ENCODE measurements around the gene HNRNPA3.

The HNRNPA3 gene

GRCh38 chr2:177256695-177257094, 44.1 kb downstream of the HNRNPA3 start:
- H3K36me3 ChIP-seq (ENCODE audit: control insufficient read depth, insufficient read depth, low read length), result peaks cover 52% of the 10 kb centered on the region
- H3K4me1 ChIP-seq (ENCODE audit: control insufficient read depth, insufficient read depth, low read length, poor library complexity, severe bottlenecking), result peaks cover 31% of the 10 kb centered on the region
- WGBS, 2 experiments (ENCODE audit: insufficient coverage in 2 of 2), result 100% methylated on average over 1 of the region's 3 CpGs; no CpG with 5 or more reads in 1 of the 2 experiments
- H3K4me3 ChIP-seq (ENCODE audit: extremely low read depth, insufficient read depth, low read length, poor library complexity, severe bottlenecking), result no peak overlapping the region
- peaks cover 7% of the 10 kb centered on the region for H3K9me3 ChIP-seq (ENCODE audit: control insufficient read depth, low read length)
- H3K27ac ChIP-seq (ENCODE audit: low read depth, low read length, severe bottlenecking), result no peak overlapping the region

- H3K9me3 ChIP-seq (ENCODE audit: control insufficient read depth, low read length), result peaks cover 7% of the 10 kb centered on the region
- no peak overlapping the region for H3K4me3 ChIP-seq (ENCODE audit: extremely low read depth, insufficient read depth, low read length, poor library complexity, severe bottlenecking)
- H3K4me1 ChIP-seq (ENCODE audit: control insufficient read depth, insufficient read depth, low read length, poor library complexity, severe bottlenecking), result peaks cover 32% of the 10 kb centered on the region
- H3K27ac ChIP-seq (ENCODE audit: low read depth, low read length, severe bottlenecking), result no peak overlapping the region
- WGBS, 2 experiments (ENCODE audit: insufficient coverage in 2 of 2), result 93 to 100% methylated on average over 4 to 5 of the region's 5 CpGs
- peaks cover 46% of the 10 kb centered on the region for H3K36me3 ChIP-seq (ENCODE audit: control insufficient read depth, insufficient read depth, low read length)
These were observed 44.9 kb downstream of the HNRNPA3 start for GRCh38 chr2:177257471-177257870.

GRCh38 chr2:177258059-177258458, 45.5 kb downstream of the HNRNPA3 start:
- H3K4me3 ChIP-seq (ENCODE audit: extremely low read depth, insufficient read depth, low read length, poor library complexity, severe bottlenecking), result no peak overlapping the region
- no peak overlapping the region for H3K27ac ChIP-seq (ENCODE audit: low read depth, low read length, severe bottlenecking)
- H3K9me3 ChIP-seq (ENCODE audit: control insufficient read depth, low read length), result peaks cover 7% of the 10 kb centered on the region
- H3K4me1 ChIP-seq (ENCODE audit: control insufficient read depth, insufficient read depth, low read length, poor library complexity, severe bottlenecking), result peaks cover 32% of the 10 kb centered on the region
- peaks cover 43% of the 10 kb centered on the region for H3K36me3 ChIP-seq (ENCODE audit: control insufficient read depth, insufficient read depth, low read length)
- 100% methylated on average over 2 of the region's 2 CpGs; no CpG with 5 or more reads in 1 of the 2 experiments for WGBS, 2 experiments (ENCODE audit: insufficient coverage in 2 of 2)

- peaks cover 7% of the 10 kb centered on the region for H3K9me3 ChIP-seq (ENCODE audit: control insufficient read depth, low read length)
- peaks cover 19% of the 10 kb centered on the region for H3K4me1 ChIP-seq (ENCODE audit: control insufficient read depth, insufficient read depth, low read length, poor library complexity, severe bottlenecking)
- peaks cover 32% of the 10 kb centered on the region for H3K36me3 ChIP-seq (ENCODE audit: control insufficient read depth, insufficient read depth, low read length)
- H3K4me3 ChIP-seq (ENCODE audit: extremely low read depth, insufficient read depth, low read length, poor library complexity, severe bottlenecking), result no peak overlapping the region
- 100% methylated on average over 1 of the region's 1 CpG for WGBS, 2 experiments (ENCODE audit: insufficient coverage in 2 of 2)
- no peak overlapping the region for H3K27ac ChIP-seq (ENCODE audit: low read depth, low read length, severe bottlenecking)
These were observed 47.8 kb downstream of the HNRNPA3 start for GRCh38 chr2:177260379-177260778.

- Histone ChIP-seq H3K27ac (ENCODE audit: low read depth, low read length, severe bottlenecking) (no peak overlapping the region), H3K4me3 (ENCODE audit: extremely low read depth, insufficient read depth, low read length, poor library complexity, severe bottlenecking) (peak overlapping the region; percentile 91), H3K4me1 (ENCODE audit: control insufficient read depth, insufficient read depth, low read length, poor library complexity, severe bottlenecking) (peaks cover 19% of the 10 kb centered on the region), H3K36me3 (ENCODE audit: control insufficient read depth, insufficient read depth, low read length) (peaks cover 32% of the 10 kb centered on the region), H3K9me3 (ENCODE audit: control insufficient read depth, low read length) (peaks cover 7% of the 10 kb centered on the region)
- 80 to 86% methylated on average over 1 of the region's 5 CpGs for WGBS, 2 experiments (ENCODE audit: insufficient coverage in 2 of 2)
These were observed 48.8 kb downstream of the HNRNPA3 start for GRCh38 chr2:177261116-177262060.

GRCh38 chr2:177262092-177262491, 49.5 kb downstream of the HNRNPA3 start:
- Histone ChIP-seq H3K27ac (ENCODE audit: low read depth, low read length, severe bottlenecking) (no peak overlapping the region), H3K4me1 (ENCODE audit: control insufficient read depth, insufficient read depth, low read length, poor library complexity, severe bottlenecking) (peaks cover 18% of the 10 kb centered on the region), H3K36me3 (ENCODE audit: control insufficient read depth, insufficient read depth, low read length) (peaks cover 32% of the 10 kb centered on the region), H3K9me3 (ENCODE audit: control insufficient read depth, low read length) (peaks cover 7% of the 10 kb centered on the region), H3K4me3 (ENCODE audit: extremely low read depth, insufficient read depth, low read length, poor library complexity, severe bottlenecking) (peak overlapping the region; percentile 91)
- WGBS, 2 experiments (ENCODE audit: insufficient coverage in 2 of 2), result no CpG with 5 or more reads among the region's 2 CpGs

- Histone ChIP-seq H3K9me3 (ENCODE audit: control insufficient read depth, low read length) (peaks cover 3% of the 10 kb centered on the region), H3K36me3 (ENCODE audit: control insufficient read depth, insufficient read depth, low read length) (peaks cover 29% of the 10 kb centered on the region), H3K27ac (ENCODE audit: low read depth, low read length, severe bottlenecking) (peak overlapping the region; percentile 83), H3K4me1 (ENCODE audit: control insufficient read depth, insufficient read depth, low read length, poor library complexity, severe bottlenecking) (peaks cover 18% of the 10 kb centered on the region), H3K4me3 (ENCODE audit: extremely low read depth, insufficient read depth, low read length, poor library complexity, severe bottlenecking) (peak overlapping the region; percentile 91)
- 0% methylated on average over 2 of the region's 6 CpGs; no CpG with 5 or more reads in 1 of the 2 experiments for WGBS, 2 experiments (ENCODE audit: insufficient coverage in 2 of 2)
These were observed 50.4 kb downstream of the HNRNPA3 start for GRCh38 chr2:177262958-177263450.

GRCh38 chr2:177263451-177264208, 51.0 kb downstream of the HNRNPA3 start:
- WGBS, 2 experiments (ENCODE audit: insufficient coverage in 2 of 2), result 0% methylated on average over 68 to 71 of the region's 81 CpGs
- Histone ChIP-seq H3K27ac (ENCODE audit: low read depth, low read length, severe bottlenecking) (peak overlapping the region; percentile 98), H3K4me3 (ENCODE audit: extremely low read depth, insufficient read depth, low read length, poor library complexity, severe bottlenecking) (peak overlapping the region; percentile 91), H3K36me3 (ENCODE audit: control insufficient read depth, insufficient read depth, low read length) (peaks cover 24% of the 10 kb centered on the region), H3K9me3 (ENCODE audit: control insufficient read depth, low read length) (no peaks in the 10 kb centered on the region), H3K4me1 (ENCODE audit: control insufficient read depth, insufficient read depth, low read length, poor library complexity, severe bottlenecking) (peaks cover 18% of the 10 kb centered on the region)

- Histone ChIP-seq H3K9me3 (ENCODE audit: control insufficient read depth, low read length) (no peaks in the 10 kb centered on the region), H3K27ac (ENCODE audit: low read depth, low read length, severe bottlenecking) (peak overlapping the region; percentile 98), H3K36me3 (ENCODE audit: control insufficient read depth, insufficient read depth, low read length) (peaks cover 18% of the 10 kb centered on the region), H3K4me3 (ENCODE audit: extremely low read depth, insufficient read depth, low read length, poor library complexity, severe bottlenecking) (peak overlapping the region; percentile 91), H3K4me1 (ENCODE audit: control insufficient read depth, insufficient read depth, low read length, poor library complexity, severe bottlenecking) (peaks cover 18% of the 10 kb centered on the region)
- 0 to 1% methylated on average over 43 to 60 of the region's 61 CpGs for WGBS, 2 experiments (ENCODE audit: insufficient coverage in 2 of 2)
These were observed 51.7 kb downstream of the HNRNPA3 start for GRCh38 chr2:177264209-177264692.
